Glutamatergic neuron (in vitro differentiated cells): ENCODE measurements around the gene NEAT1. TPM values are rescaled to one million over a fixed set of nuclear protein-coding genes. Genes with fewer than 3 reads are reported as not detected.

ENCODE experiments used
- DNase-seq: peaks from one replicate; pipeline ENCODE4 v3.0.0; 2022
- H3K27ac Mint-ChIP-seq: one replicate; pipeline ENCODE4 v1.8.0; 2020; ENCODE audit warnings: mild to moderate bottlenecking, mixed read lengths, inconsistent platforms; ENCODE audit not compliant: unreplicated experiment
- H3K27me3 Mint-ChIP-seq: one replicate; pipeline ENCODE4 v1.8.0; 2020; ENCODE audit warnings: mild to moderate bottlenecking, moderate library complexity, mixed read lengths, inconsistent platforms; ENCODE audit not compliant: unreplicated experiment
- H3K36me3 Mint-ChIP-seq: one replicate; pipeline ENCODE4 v1.8.0; 2020; ENCODE audit warnings: mild to moderate bottlenecking, mixed read lengths, inconsistent platforms; ENCODE audit not compliant: unreplicated experiment
- H3K4me1 Mint-ChIP-seq: one replicate; pipeline ENCODE4 v1.8.0; 2020; ENCODE audit warnings: mild to moderate bottlenecking, low read depth, mixed read lengths, inconsistent platforms; ENCODE audit not compliant: unreplicated experiment
- H3K4me3 Mint-ChIP-seq: one replicate; pipeline ENCODE4 v1.8.0; 2020; ENCODE audit warnings: mild to moderate bottlenecking, mixed read lengths, inconsistent platforms; ENCODE audit not compliant: unreplicated experiment
- H3K9me3 Mint-ChIP-seq: one replicate; pipeline ENCODE4 v1.8.0; 2020; ENCODE audit warnings: mild to moderate bottlenecking, moderate library complexity, mixed read lengths, inconsistent platforms; ENCODE audit not compliant: unreplicated experiment
- total RNA-seq: library from RNA; stranded (reverse); fragmentation: NEBNext Ultra II Directional; extraction: Animal tissue kit (Norgen Biotek cat#: 25700); gene quantifications from one replicate; pipeline ENCODE4 v1.2.1, GENCODE V29; 2021; ENCODE audit not compliant: unreplicated experiment
- TF ChIP-seq, protein P1 (sequence below): fragments of 200-600 bp; sonication (generic); IDR thresholded peaks from one replicate; pipeline ENCODE4 v1.5.0; 2021; ENCODE audit not compliant: partially characterized antibody, unreplicated experiment

NEAT1 gene
- total RNA-seq, 1 donor from 2014 or later = 107 TPM

DNA sequence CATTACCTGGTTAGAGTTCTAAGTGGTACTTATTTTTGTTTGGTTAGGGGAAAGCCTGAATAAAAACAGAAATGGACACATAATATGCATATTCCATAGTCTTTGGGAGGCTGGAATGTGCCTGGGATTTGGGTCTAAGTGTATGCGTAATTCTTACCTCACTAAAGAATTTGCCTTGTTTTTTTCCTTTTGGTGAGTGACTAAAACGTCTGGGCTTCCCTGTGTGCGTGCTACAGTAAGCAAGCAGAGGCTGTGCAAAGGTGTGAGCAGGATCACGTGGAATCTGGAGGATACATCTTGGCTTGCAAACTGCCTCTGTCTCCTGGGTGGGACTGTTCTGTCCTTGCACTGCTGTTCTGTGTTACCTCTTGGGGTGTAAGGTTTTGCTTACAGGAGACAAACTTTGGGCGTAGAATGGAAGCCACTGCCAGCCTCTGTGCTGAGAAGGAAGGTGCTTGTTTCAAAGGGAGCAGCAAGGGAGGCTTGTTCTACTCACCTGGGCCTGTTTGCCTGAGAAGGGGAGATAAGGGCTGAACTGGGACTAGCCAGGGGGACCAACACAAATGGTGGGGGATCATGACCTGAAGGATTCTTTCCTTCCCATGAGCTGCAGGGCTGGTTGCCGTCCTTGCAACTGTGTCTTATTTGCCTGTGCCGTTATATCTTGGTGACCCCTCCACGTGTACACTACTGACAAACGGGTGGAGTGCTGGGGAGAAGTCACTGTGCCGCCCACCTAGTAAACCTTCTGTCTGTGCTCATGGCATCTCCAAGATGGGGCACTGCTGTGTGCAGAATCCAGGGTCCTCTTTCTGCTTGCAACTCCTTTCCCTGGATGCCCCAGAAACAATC is 4.5 kb downstream of the NEAT1 start:
- Mint-ChIP-seq H3K27me3 (peaks cover 13% of the 10 kb centered on the region), H3K9me3 (peaks cover 21% of the 10 kb centered on the region), H3K4me1 (peaks cover 42% of the 10 kb centered on the region), H3K36me3 (peaks cover 4% of the 10 kb centered on the region), H3K4me3 (peak overlapping the region; percentile 87), H3K27ac (no peak overlapping the region)
- DNase-seq = no peak
- TF ChIP-seq, protein P1, sequence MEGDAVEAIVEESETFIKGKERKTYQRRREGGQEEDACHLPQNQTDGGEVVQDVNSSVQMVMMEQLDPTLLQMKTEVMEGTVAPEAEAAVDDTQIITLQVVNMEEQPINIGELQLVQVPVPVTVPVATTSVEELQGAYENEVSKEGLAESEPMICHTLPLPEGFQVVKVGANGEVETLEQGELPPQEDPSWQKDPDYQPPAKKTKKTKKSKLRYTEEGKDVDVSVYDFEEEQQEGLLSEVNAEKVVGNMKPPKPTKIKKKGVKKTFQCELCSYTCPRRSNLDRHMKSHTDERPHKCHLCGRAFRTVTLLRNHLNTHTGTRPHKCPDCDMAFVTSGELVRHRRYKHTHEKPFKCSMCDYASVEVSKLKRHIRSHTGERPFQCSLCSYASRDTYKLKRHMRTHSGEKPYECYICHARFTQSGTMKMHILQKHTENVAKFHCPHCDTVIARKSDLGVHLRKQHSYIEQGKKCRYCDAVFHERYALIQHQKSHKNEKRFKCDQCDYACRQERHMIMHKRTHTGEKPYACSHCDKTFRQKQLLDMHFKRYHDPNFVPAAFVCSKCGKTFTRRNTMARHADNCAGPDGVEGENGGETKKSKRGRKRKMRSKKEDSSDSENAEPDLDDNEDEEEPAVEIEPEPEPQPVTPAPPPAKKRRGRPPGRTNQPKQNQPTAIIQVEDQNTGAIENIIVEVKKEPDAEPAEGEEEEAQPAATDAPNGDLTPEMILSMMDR = no peak

- DNase-seq = no peak
- TF ChIP-seq, protein P1 = no peak
Observed at GRCh38 chr11:65427691-65428577, 5.3 kb downstream of the NEAT1 start.

DNA sequence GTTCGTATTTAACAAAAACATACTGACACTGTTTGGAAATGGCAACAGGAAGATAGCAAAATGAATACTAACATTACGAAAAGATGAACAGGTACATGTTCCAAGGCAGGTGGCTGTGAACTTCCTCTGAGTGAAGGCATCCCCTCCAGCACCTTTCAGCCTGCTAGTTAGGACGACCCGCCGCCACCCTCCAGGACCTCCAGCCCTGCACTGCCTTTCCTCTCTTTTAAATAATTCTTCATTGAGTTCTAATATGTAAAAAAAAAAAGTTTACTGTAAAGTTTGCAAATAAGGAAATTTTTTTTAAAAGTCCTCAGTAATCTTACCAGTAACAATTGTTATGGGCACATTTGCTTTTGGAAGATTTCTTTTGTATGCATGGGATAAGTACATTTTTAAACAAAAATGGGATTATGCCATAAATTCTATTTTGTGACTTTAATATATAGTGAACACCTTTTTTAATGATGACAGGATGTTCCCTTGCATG is 6.0 kb downstream of the NEAT1 start:
- no peak for DNase-seq
- Mint-ChIP-seq H3K27me3 (peaks cover 5% of the 10 kb centered on the region), H3K4me3 (peak overlapping the region; percentile 41), H3K9me3 (peaks cover 10% of the 10 kb centered on the region), H3K27ac (no peak overlapping the region), H3K4me1 (peaks cover 35% of the 10 kb centered on the region), H3K36me3 (peaks cover 4% of the 10 kb centered on the region)
- TF ChIP-seq, protein P1 = no peak

More at GRCh38 chr11:65427691-65428577, 5.3 kb downstream of the NEAT1 start:
- Mint-ChIP-seq H3K4me1 (peaks cover 38% of the 10 kb centered on the region), H3K9me3 (peaks cover 14% of the 10 kb centered on the region), H3K27ac (no peak overlapping the region), H3K27me3 (peaks cover 6% of the 10 kb centered on the region), H3K36me3 (peaks cover 4% of the 10 kb centered on the region), H3K4me3 (peak overlapping the region; percentile 87)

DNA sequence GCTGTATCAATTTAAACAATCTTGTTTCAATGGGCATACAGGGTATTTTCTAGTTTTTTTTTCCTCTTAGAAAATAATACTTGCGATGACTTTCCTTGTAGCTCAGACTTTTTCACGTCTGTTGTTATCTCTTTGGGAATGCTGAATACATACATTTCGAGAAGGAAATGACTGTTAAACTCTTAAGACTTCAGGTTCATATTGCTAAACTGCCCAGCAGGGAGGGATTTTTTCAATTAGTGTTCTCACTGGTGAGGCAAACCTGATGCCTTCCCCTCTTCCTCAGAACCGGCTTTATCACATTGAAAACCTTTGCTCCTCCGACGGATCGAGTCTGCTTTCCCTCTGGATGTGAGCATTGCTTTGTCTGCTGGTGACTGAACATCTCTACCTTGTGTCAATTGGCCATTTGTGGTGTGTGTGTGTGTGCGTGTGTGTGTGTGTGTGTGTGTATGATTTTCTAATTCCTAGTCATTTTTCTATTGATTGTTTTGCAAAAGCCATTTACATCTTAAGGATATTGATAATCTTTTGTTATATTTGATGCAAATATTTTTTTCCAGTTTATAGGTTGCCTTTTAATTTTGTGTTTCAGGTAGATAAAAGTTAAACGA is 6.6 kb downstream of the NEAT1 start:
- H3K9me3 Mint-ChIP-seq = peaks cover 7% of the 10 kb centered on the region
- H3K36me3 Mint-ChIP-seq = peaks cover 4% of the 10 kb centered on the region
- H3K27ac Mint-ChIP-seq = peak overlapping the region; percentile 22
- H3K4me3 Mint-ChIP-seq = peak overlapping the region; percentile 36
- H3K4me1 Mint-ChIP-seq = peaks cover 32% of the 10 kb centered on the region
- H3K27me3 Mint-ChIP-seq = peaks cover 5% of the 10 kb centered on the region
- DNase-seq = no peak
- TF ChIP-seq, protein P1 = no peak
